ENCODE measurements around the gene BTBD9. TPM values are rescaled to one million over a fixed set of nuclear protein-coding genes. Genes with fewer than 3 reads are reported as not detected.

BTBD9 gene
- total RNA-seq, 6 experiments from 2014 or later, result 4.5 to 7.5 (median 5.7) TPM

DNA sequence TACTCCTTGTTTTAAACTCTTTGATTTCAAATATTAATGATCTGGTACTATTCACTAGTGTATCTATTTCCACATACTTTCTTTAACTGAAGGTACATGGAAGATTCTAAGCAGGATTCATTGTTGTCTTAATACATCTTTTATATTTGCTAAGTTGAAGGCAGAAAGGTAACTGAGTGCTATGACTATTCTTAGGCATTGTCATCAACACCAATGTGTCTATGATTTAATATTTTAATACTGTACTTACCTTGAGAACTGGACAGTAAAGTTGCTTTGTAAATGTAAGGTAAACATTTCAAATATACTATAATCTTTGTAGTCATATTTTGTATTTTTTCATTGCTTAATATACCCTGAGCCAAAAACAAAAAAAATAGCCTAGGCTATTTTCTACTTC lies 8.9 kb upstream of the BTBD9 start:
- H3K27me3 ChIP-seq, result no peaks in the 10 kb centered on the region
- no peaks in the 10 kb centered on the region for H3K9me3 ChIP-seq
- H3K4me3 ChIP-seq, result no peak overlapping the region
- DNase-seq (no peak), ATAC-seq (no peak)
- peaks cover 0 to 4% (median 0%) of the 10 kb centered on the region in 4 donors for H3K4me1 ChIP-seq
- no peaks in the 10 kb centered on the region for H3K36me3 ChIP-seq
- H3K27ac ChIP-seq, result no peak overlapping the region
- TF ChIP-seq, protein P1, sequence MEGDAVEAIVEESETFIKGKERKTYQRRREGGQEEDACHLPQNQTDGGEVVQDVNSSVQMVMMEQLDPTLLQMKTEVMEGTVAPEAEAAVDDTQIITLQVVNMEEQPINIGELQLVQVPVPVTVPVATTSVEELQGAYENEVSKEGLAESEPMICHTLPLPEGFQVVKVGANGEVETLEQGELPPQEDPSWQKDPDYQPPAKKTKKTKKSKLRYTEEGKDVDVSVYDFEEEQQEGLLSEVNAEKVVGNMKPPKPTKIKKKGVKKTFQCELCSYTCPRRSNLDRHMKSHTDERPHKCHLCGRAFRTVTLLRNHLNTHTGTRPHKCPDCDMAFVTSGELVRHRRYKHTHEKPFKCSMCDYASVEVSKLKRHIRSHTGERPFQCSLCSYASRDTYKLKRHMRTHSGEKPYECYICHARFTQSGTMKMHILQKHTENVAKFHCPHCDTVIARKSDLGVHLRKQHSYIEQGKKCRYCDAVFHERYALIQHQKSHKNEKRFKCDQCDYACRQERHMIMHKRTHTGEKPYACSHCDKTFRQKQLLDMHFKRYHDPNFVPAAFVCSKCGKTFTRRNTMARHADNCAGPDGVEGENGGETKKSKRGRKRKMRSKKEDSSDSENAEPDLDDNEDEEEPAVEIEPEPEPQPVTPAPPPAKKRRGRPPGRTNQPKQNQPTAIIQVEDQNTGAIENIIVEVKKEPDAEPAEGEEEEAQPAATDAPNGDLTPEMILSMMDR (IDR thresholded peaks at IDR 0.05), result no peak
- TF ChIP-seq POLR2A (IDR thresholded peaks at IDR 0.05), result no peak
- intact Hi-C loops (cut with DNase I), result no loop called here

- Histone ChIP-seq H3K9me3 (no peaks in the 10 kb centered on the region), H3K36me3 (no peaks in the 10 kb centered on the region), H3K4me1 (peaks cover 0 to 4% (median 0%) of the 10 kb centered on the region in 4 donors), H3K27me3 (no peaks in the 10 kb centered on the region), H3K27ac (no peak overlapping the region), H3K4me3 (no peak overlapping the region)
- ATAC-seq (no peak), DNase-seq (no peak)
- TF ChIP-seq, protein P1 (IDR thresholded peaks at IDR 0.05), result no peak
- TF ChIP-seq POLR2A (IDR thresholded peaks at IDR 0.05), result no peak
- intact Hi-C loops (cut with DNase I), result no loop called here
- WGBS (ENCODE audit: insufficient coverage, low coverage, low lambda C conversion rate, missing lambda C conversion rate), result 86% methylated on average over 3 of the region's 3 CpGs
These were observed 6.6 kb upstream of the BTBD9 start for GRCh38 chr6:38646166-38646878.

- Histone ChIP-seq H3K27ac (no peak overlapping the region), H3K36me3 (no peaks in the 10 kb centered on the region), H3K9me3 (no peaks in the 10 kb centered on the region), H3K4me1 (peaks cover 0 to 10% (median 0%) of the 10 kb centered on the region in 4 donors), H3K27me3 (no peaks in the 10 kb centered on the region), H3K4me3 (no peak overlapping the region)
- TF ChIP-seq, protein P1 (IDR thresholded peaks at IDR 0.05), result no peak
- no peak for TF ChIP-seq POLR2A (IDR thresholded peaks at IDR 0.05)
- WGBS (ENCODE audit: insufficient coverage, low coverage, low lambda C conversion rate, missing lambda C conversion rate), result 17% methylated on average over 1 of the region's 1 CpG
- no peak for DNase-seq
- intact Hi-C loops (cut with DNase I), result no loop called here
- ATAC-seq, result no peak
These were observed 5.2 kb upstream of the BTBD9 start for GRCh38 chr6:38644951-38645350.

GRCh38 chr6:38640216-38640909 lies 634 bp upstream of the BTBD9 start:
- H3K4me3 ChIP-seq, result peak overlapping the region; percentile 95 to 98 (median 96)
- intact Hi-C loops (cut with DNase I), result no loop called here
- no peaks in the 10 kb centered on the region for H3K9me3 ChIP-seq
- H3K4me1 ChIP-seq, result peaks cover 0 to 16% (median 5%) of the 10 kb centered on the region in 4 donors
- TF ChIP-seq, protein P1 (IDR thresholded peaks at IDR 0.05), result no peak
- no peak for TF ChIP-seq POLR2A (IDR thresholded peaks at IDR 0.05)
- WGBS (ENCODE audit: insufficient coverage, low coverage, low lambda C conversion rate, missing lambda C conversion rate), result 15% methylated on average over 28 of the region's 32 CpGs
- ATAC-seq (no peak), DNase-seq (peak in 1 of 3 donors; percentile 24)
- no peaks in the 10 kb centered on the region for H3K36me3 ChIP-seq
- H3K27me3 ChIP-seq, result no peaks in the 10 kb centered on the region
- peak overlapping the region; percentile 81 to 86 (median 81) for H3K27ac ChIP-seq
